GM12878 (cell line): ENCODE data around the gene PROB1. TPM values are rescaled to one million over a fixed set of nuclear protein-coding genes. Genes with fewer than 3 reads are reported as not detected.

Source experiments
- ATF7 ChIP-seq: fragments of 450-650 bp; IDR thresholded peaks from 2 replicates; pipeline ENCODE4 v1.6.1; 2016; ENCODE audit warnings: low read depth, mild to moderate bottlenecking
- BMI1 ChIP-seq: fragments of 450-650 bp; IDR thresholded peaks from 2 replicates; pipeline ENCODE4 v1.6.1; 2016; ENCODE audit warnings: mild to moderate bottlenecking, moderate library complexity, borderline replicate concordance
- CBFB ChIP-seq: IDR thresholded peaks from 2 replicates; pipeline ENCODE4 v1.6.1; 2016; ENCODE audit warnings: antibody characterized with exemption, low read depth
- CHD1 ChIP-seq: IDR thresholded peaks from 2 replicates; pipeline ENCODE4 v1.6.1; 2012; ENCODE audit warnings: low read depth, low read length, improper control_type of control experiment
- EED ChIP-seq: sonication (generic); IDR thresholded peaks from 2 replicates; pipeline ENCODE4 v1.6.1; 2016; ENCODE audit warnings: antibody characterized with exemption, low read depth
- EGR1 ChIP-seq, 2 experiments: IDR thresholded peaks; 1 replicate in 1 of 2; 2 replicates in 1 of 2; pipeline ENCODE4 v1.6.1; 2011 to 2012; ENCODE audit warnings: low read depth in 2 of 2, low read length in 2 of 2, borderline replicate concordance in 1 of 2, mild to moderate bottlenecking in 1 of 2, moderate library complexity in 1 of 2
- ETV6 ChIP-seq, 2 experiments: fragments of 450-650 bp in 1 of 2; IDR thresholded peaks in 1 of 2; conservative IDR thresholded peaks in 1 of 2; 2 replicates each; pipeline ENCODE4 v1.6.1; 2014; ENCODE audit warnings: antibody characterized with exemption in 1 of 2, borderline replicate concordance in 1 of 2, low read depth in 1 of 2, mild to moderate bottlenecking in 1 of 2, moderate library complexity in 1 of 2
- FOXM1 ChIP-seq: IDR thresholded peaks from 2 replicates; pipeline ENCODE4 v1.6.1; 2012; ENCODE audit warnings: low read depth, mild to moderate bottlenecking, inconsistent platforms, low read length, moderate library complexity
- JUNB ChIP-seq: IDR thresholded peaks from 2 replicates; pipeline ENCODE4 v1.6.1; 2016; ENCODE audit warnings: antibody characterized with exemption, mild to moderate bottlenecking
- KLF5 ChIP-seq: fragments of 450-650 bp; IDR thresholded peaks from 2 replicates; pipeline ENCODE4 v1.6.1; 2014; ENCODE audit warnings: mild to moderate bottlenecking; ENCODE audit not compliant: partially characterized antibody
- NRF1 ChIP-seq: conservative IDR thresholded peaks from 2 replicates; pipeline ENCODE4 v1.6.1; 2011; ENCODE audit warnings: mild to moderate bottlenecking, low read depth, low read length, improper control_type of control experiment
- RBBP5 ChIP-seq: fragments of 200-600 bp; sonication (generic); conservative IDR thresholded peaks from 2 replicates; pipeline ENCODE4 v1.6.1; 2016
- RUNX3 ChIP-seq: IDR thresholded peaks from 2 replicates; pipeline ENCODE4 v1.6.1; 2012; ENCODE audit warnings: low read length, inconsistent platforms
- SMAD1 ChIP-seq: fragments of 450-650 bp; IDR thresholded peaks from 2 replicates; pipeline ENCODE4 v1.6.1; 2018; ENCODE audit warnings: mild to moderate bottlenecking, low read depth; ENCODE audit not compliant: partially characterized antibody
- SREBF1 ChIP-seq: IDR thresholded peaks from 2 replicates; pipeline ENCODE4 v1.6.1; 2012; ENCODE audit warnings: mild to moderate bottlenecking, low read length
- TAF1 ChIP-seq: IDR thresholded peaks from 2 replicates; pipeline ENCODE4 v1.6.1; 2011; ENCODE audit warnings: mild to moderate bottlenecking, low read depth, low read length, borderline replicate concordance
- USF1 ChIP-seq: IDR thresholded peaks from 2 replicates; pipeline ENCODE4 v1.6.1; 2011; ENCODE audit warnings: borderline replicate concordance, low read depth, mild to moderate bottlenecking, moderate library complexity, mixed read lengths, low read length; ENCODE audit not compliant: insufficient read depth; ENCODE audit errors: extremely low read length
- ZBED1 ChIP-seq: IDR thresholded peaks from 2 replicates; pipeline ENCODE4 v1.6.1; 2016; ENCODE audit warnings: borderline replicate concordance
- ZNF217 ChIP-seq: fragments of 450-650 bp; IDR thresholded peaks from 2 replicates; pipeline ENCODE4 v1.6.1; 2017; ENCODE audit warnings: antibody characterized with exemption, mild to moderate bottlenecking
- ZNF384 ChIP-seq: IDR thresholded peaks from 2 replicates; pipeline ENCODE4 v1.6.1; 2012; ENCODE audit warnings: low read depth, mild to moderate bottlenecking, low read length, improper control_type of control experiment, borderline replicate concordance
- polyA plus RNA-seq, 11 experiments: library from polyadenylated mRNA; depleted of rRNA in 4 of 11; unstranded in 6 of 11; stranded (reverse) in 5 of 11; fragments of >200 nt; fragmentation: Nextera tagmentation in 4 of 11; fragmentation: Illumina TruSeq in 1 of 11; extraction: Ambion mirVana in 4 of 11; extraction: Trizol in 1 of 11; gene quantifications; 1 replicate in 1 of 11; 2 replicates in 10 of 11; pipeline versions ENCODE4 v1.2.1 to v1.2.3, GENCODE V29; 2011 to 2016; ENCODE audit warnings: inconsistent platforms in 2 of 11, missing spikeins in 2 of 11, low read depth in 1 of 11
- total RNA-seq, 4 experiments: library from RNA; depleted of rRNA in 3 of 4; stranded (reverse); fragments of >200 nt in 3 of 4; fragmentation: Illumina TruSeq in 1 of 4; extraction: Trizol in 1 of 4; gene quantifications; 2 replicates each; pipeline versions ENCODE4 v1.2.1 to v1.2.3, GENCODE V29; 2013 to 2021
- TF ChIP-seq, protein P1 (sequence below): fragments of 450-650 bp; IDR thresholded peaks from 2 replicates; pipeline ENCODE4 v1.6.1; 2016; ENCODE audit warnings: mild to moderate bottlenecking, moderate library complexity, borderline replicate concordance
- TF ChIP-seq, protein P2 (sequence below): fragments of 450-650 bp; IDR thresholded peaks from 2 replicates; pipeline ENCODE4 v1.6.1; 2017; ENCODE audit warnings: low read depth, mild to moderate bottlenecking, moderate library complexity
- TF ChIP-seq, protein P3 (sequence below): fragments of 450-650 bp; IDR thresholded peaks from 2 replicates; pipeline ENCODE4 v1.6.1; 2017; ENCODE audit warnings: antibody characterized with exemption, mild to moderate bottlenecking, moderate library complexity

PROB1 gene
- total and polyA plus RNA-seq, 10 of the 15 experiments (the other 5 are each of a cell fraction or from before 2014, with no cell fraction given) = 0.14 to 8.1 (median 2.9) TPM

DNA sequence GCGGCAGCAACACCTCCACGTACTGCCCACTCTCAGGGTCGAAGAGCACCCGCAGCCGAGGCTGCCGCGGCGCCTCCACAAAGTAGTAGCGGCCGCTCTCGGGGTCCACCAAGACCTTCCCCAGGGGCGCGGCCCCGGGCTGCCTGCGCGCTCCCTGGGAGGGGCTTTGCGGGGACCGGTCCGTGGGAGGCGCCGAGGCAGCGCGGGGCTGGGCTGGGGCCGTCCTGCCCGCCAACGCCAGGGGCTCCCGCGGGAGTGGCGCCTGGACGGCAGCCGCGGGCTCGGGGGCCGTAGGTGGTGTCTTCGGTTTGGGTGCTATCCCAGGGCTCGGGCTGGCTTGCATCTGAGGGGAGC lies 2.6 kb downstream of the PROB1 start (continued):
- TF ChIP-seq, protein P1, sequence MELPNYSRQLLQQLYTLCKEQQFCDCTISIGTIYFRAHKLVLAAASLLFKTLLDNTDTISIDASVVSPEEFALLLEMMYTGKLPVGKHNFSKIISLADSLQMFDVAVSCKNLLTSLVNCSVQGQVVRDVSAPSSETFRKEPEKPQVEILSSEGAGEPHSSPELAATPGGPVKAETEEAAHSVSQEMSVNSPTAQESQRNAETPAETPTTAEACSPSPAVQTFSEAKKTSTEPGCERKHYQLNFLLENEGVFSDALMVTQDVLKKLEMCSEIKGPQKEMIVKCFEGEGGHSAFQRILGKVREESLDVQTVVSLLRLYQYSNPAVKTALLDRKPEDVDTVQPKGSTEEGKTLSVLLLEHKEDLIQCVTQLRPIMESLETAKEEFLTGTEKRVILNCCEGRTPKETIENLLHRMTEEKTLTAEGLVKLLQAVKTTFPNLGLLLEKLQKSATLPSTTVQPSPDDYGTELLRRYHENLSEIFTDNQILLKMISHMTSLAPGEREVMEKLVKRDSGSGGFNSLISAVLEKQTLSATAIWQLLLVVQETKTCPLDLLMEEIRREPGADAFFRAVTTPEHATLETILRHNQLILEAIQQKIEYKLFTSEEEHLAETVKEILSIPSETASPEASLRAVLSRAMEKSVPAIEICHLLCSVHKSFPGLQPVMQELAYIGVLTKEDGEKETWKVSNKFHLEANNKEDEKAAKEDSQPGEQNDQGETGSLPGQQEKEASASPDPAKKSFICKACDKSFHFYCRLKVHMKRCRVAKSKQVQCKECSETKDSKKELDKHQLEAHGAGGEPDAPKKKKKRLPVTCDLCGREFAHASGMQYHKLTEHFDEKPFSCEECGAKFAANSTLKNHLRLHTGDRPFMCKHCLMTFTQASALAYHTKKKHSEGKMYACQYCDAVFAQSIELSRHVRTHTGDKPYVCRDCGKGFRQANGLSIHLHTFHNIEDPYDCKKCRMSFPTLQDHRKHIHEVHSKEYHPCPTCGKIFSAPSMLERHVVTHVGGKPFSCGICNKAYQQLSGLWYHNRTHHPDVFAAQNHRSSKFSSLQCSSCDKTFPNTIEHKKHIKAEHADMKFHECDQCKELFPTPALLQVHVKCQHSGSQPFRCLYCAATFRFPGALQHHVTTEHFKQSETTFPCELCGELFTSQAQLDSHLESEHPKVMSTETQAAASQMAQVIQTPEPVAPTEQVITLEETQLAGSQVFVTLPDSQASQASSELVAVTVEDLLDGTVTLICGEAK = no peak
- no peak for TF ChIP-seq CBFB
- no peak for TF ChIP-seq RBBP5
- TF ChIP-seq SREBF1 = no peak
- TF ChIP-seq CHD1 = no peak
- no peak for TF ChIP-seq ATF7
- TF ChIP-seq RUNX3 = no peak
- TF ChIP-seq NRF1 = no peak
- TF ChIP-seq USF1 = no peak
- no peak for TF ChIP-seq SMAD1
- TF ChIP-seq ZNF217 = peak; percentile 49; the same call in 1 of the 2 replicates
- no peak for TF ChIP-seq EED
- TF ChIP-seq JUNB = no peak
- no peak for TF ChIP-seq FOXM1
- no peak for TF ChIP-seq EGR1 (IDR thresholded peaks at IDR 0.05; ENCODE audit: borderline replicate concordance in 1 of 2, low read depth in 2 of 2, low read length in 2 of 2)
- no peak for TF ChIP-seq ZNF384
- TF ChIP-seq KLF5 = peak; percentile 63
- TF ChIP-seq, protein P2, sequence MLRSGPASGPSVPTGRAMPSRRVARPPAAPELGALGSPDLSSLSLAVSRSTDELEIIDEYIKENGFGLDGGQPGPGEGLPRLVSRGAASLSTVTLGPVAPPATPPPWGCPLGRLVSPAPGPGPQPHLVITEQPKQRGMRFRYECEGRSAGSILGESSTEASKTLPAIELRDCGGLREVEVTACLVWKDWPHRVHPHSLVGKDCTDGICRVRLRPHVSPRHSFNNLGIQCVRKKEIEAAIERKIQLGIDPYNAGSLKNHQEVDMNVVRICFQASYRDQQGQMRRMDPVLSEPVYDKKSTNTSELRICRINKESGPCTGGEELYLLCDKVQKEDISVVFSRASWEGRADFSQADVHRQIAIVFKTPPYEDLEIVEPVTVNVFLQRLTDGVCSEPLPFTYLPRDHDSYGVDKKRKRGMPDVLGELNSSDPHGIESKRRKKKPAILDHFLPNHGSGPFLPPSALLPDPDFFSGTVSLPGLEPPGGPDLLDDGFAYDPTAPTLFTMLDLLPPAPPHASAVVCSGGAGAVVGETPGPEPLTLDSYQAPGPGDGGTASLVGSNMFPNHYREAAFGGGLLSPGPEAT = no peak
- no peak for TF ChIP-seq ETV6 (conservative IDR thresholded peaks at IDR 0.05 in 1 of 2, IDR thresholded peaks at IDR 0.05 in 1 of 2; ENCODE audit: borderline replicate concordance in 1 of 2, low read depth in 1 of 2)
- TF ChIP-seq ZBED1 = no peak
- no peak for TF ChIP-seq BMI1
- no peak; the same call in 1 of the 2 replicates for TF ChIP-seq TAF1
- TF ChIP-seq, protein P3, sequence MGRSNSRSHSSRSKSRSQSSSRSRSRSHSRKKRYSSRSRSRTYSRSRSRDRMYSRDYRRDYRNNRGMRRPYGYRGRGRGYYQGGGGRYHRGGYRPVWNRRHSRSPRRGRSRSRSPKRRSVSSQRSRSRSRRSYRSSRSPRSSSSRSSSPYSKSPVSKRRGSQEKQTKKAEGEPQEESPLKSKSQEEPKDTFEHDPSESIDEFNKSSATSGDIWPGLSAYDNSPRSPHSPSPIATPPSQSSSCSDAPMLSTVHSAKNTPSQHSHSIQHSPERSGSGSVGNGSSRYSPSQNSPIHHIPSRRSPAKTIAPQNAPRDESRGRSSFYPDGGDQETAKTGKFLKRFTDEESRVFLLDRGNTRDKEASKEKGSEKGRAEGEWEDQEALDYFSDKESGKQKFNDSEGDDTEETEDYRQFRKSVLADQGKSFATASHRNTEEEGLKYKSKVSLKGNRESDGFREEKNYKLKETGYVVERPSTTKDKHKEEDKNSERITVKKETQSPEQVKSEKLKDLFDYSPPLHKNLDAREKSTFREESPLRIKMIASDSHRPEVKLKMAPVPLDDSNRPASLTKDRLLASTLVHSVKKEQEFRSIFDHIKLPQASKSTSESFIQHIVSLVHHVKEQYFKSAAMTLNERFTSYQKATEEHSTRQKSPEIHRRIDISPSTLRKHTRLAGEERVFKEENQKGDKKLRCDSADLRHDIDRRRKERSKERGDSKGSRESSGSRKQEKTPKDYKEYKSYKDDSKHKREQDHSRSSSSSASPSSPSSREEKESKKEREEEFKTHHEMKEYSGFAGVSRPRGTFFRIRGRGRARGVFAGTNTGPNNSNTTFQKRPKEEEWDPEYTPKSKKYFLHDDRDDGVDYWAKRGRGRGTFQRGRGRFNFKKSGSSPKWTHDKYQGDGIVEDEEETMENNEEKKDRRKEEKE = no peak
